ENCODE measurements around the gene GLOD4.
"Not testable (repeated sequence)": the region's sequence is repeated elsewhere in the genome, so short reads cannot be mapped to it uniquely, and the experiment has no call there.

GLOD4 gene

GRCh38 chr17:802481-802880 lies 20.4 kb upstream of the GLOD4 start:
- no peak for DNase-seq (ENCODE audit: low read depth)

- DNase-seq (ENCODE audit: low read depth): no peak
Observed at GRCh38 chr17:801660-802059, 19.6 kb upstream of the GLOD4 start.

GRCh38 chr17:800446-801242 lies 18.6 kb upstream of the GLOD4 start:
- no peak for DNase-seq (ENCODE audit: low read depth)

GRCh38 chr17:799261-799660 lies 17.2 kb upstream of the GLOD4 start:
- no peak for DNase-seq (ENCODE audit: low read depth)

GRCh38 chr17:798246-798645 lies 16.2 kb upstream of the GLOD4 start:
- DNase-seq (ENCODE audit: low read depth): no peak

- no peak for DNase-seq (ENCODE audit: low read depth)
Observed at GRCh38 chr17:797236-797840, 15.3 kb upstream of the GLOD4 start.

- no peak for DNase-seq (ENCODE audit: low read depth)
Observed at GRCh38 chr17:796609-797008, 14.5 kb upstream of the GLOD4 start.

- DNase-seq (ENCODE audit: low read depth): no peak
Observed at GRCh38 chr17:795721-796120, 13.6 kb upstream of the GLOD4 start.

- no peak for DNase-seq (ENCODE audit: low read depth)
Observed at GRCh38 chr17:795276-795675, 13.2 kb upstream of the GLOD4 start.

GRCh38 chr17:794876-795275 lies 12.8 kb upstream of the GLOD4 start:
- peak; percentile 19 for DNase-seq (ENCODE audit: low read depth)

GRCh38 chr17:792277-792676 lies 10.2 kb upstream of the GLOD4 start:
- DNase-seq (ENCODE audit: low read depth): no peak

GRCh38 chr17:791829-792228 lies 9.7 kb upstream of the GLOD4 start:
- DNase-seq (ENCODE audit: low read depth): no peak

- DNase-seq (ENCODE audit: low read depth): not testable (repeated sequence)
Observed at GRCh38 chr17:790874-791247, 8.8 kb upstream of the GLOD4 start.

- DNase-seq (ENCODE audit: low read depth): not testable (repeated sequence)
Observed at GRCh38 chr17:789931-790873, 8.1 kb upstream of the GLOD4 start.

- DNase-seq (ENCODE audit: low read depth): no peak
Observed at GRCh38 chr17:789160-789840, 7.2 kb upstream of the GLOD4 start.

- no peak for DNase-seq (ENCODE audit: low read depth)
Observed at GRCh38 chr17:788551-788950, 6.5 kb upstream of the GLOD4 start.

- no peak for DNase-seq (ENCODE audit: low read depth)
Observed at GRCh38 chr17:787641-788221, 5.7 kb upstream of the GLOD4 start.

- DNase-seq (ENCODE audit: low read depth): not testable (repeated sequence)
Observed at GRCh38 chr17:785901-786300, 3.8 kb upstream of the GLOD4 start.

- DNase-seq (ENCODE audit: low read depth): no peak
Observed at GRCh38 chr17:784143-784542, 2.1 kb upstream of the GLOD4 start.

GRCh38 chr17:778096-778495 lies 4.0 kb downstream of the GLOD4 start:
- DNase-seq (ENCODE audit: low read depth): no peak

GRCh38 chr17:774313-774584 lies 7.8 kb downstream of the GLOD4 start:
- no peak for DNase-seq (ENCODE audit: low read depth)
